SK-N-SH (cell line): ENCODE data around the gene DNAH11. TPM values are rescaled to one million over a fixed set of nuclear protein-coding genes. Genes with fewer than 3 reads are reported as not detected.

Experiments used
- CTCF ChIA-PET: fragments of 300-600, 350-600 bp; formaldehyde crosslinking; extraction: SDS; loops from one replicate; lab custom pipeline; 2021; lab: Yijun Ruan, JAX
- POLR2A ChIA-PET: fragments of 350-600 bp; sonication (Branson Sonifier 250); formaldehyde crosslinking; extraction: SDS; loops from one replicate; lab custom pipeline; 2020; ENCODE audit warnings: antibody characterized with exemption, inconsistent platforms; lab: Yijun Ruan, JAX
- DNase-seq: peaks from one replicate; pipeline ENCODE4 v3.0.0; 2012
- H2AFZ ChIP-seq: fragments of 200-600 bp; sonication (generic); 2 replicates; pipeline ENCODE4 v1.8.1; 2016; ENCODE audit warnings: antibody characterized with exemption, mild to moderate bottlenecking, low read depth
- H3F3A ChIP-seq: fragments of 200-600 bp; sonication (generic); replicated peaks from 2 replicates; pipeline ENCODE3; 2016; ENCODE audit warnings: antibody characterized with exemption, mild to moderate bottlenecking; ENCODE audit not compliant: insufficient read depth
- H3K27ac ChIP-seq, 2 experiments: fragments of 200-500 bp in 1 of 2; fragments of 200-600 bp in 1 of 2; sonication (Bioruptor generic) in 1 of 2; sonication (generic), shearing (Covaris generic) in 1 of 2; 2 replicates each; pipeline versions ENCODE4 v1.5.1 to v1.6.1; 2014 to 2016; ENCODE audit warnings: low read depth in 2 of 2, inconsistent platforms in 1 of 2, low read length in 1 of 2, mild to moderate bottlenecking in 1 of 2, mixed read lengths in 1 of 2
- H3K27me3 ChIP-seq: fragments of 200-600 bp; sonication (generic), shearing (Covaris generic); 2 replicates; pipeline ENCODE4 v1.6.1; 2016; ENCODE audit warnings: mixed run types; ENCODE audit not compliant: insufficient read depth
- H3K36me3 ChIP-seq, 2 experiments: fragments of 200-500 bp in 1 of 2; fragments of 200-600 bp in 1 of 2; sonication (Bioruptor generic) in 1 of 2; sonication (generic) in 1 of 2; replicated peaks in 1 of 2; 2 replicates each; pipeline versions ENCODE3 to v1.5.1; 2014 to 2016; ENCODE audit warnings: low read length in 1 of 2, mild to moderate bottlenecking in 1 of 2; ENCODE audit not compliant: insufficient read depth in 2 of 2, control insufficient read depth in 1 of 2
- H3K4me1 ChIP-seq, 2 experiments: fragments of 200-500 bp in 1 of 2; fragments of 200-600 bp in 1 of 2; sonication (Bioruptor generic) in 1 of 2; sonication (generic), shearing (Covaris generic) in 1 of 2; 2 replicates each; pipeline versions ENCODE4 v1.5.1 to v1.6.1; 2014 to 2016; ENCODE audit warnings: low read depth in 1 of 2, low read length in 1 of 2, mixed run types in 1 of 2; ENCODE audit not compliant: insufficient read depth in 2 of 2, control insufficient read depth in 1 of 2
- H3K4me2 ChIP-seq: fragments of 200-600 bp; sonication (generic), shearing (Covaris generic); 2 replicates; pipeline ENCODE4 v1.6.1; 2017; ENCODE audit warnings: mixed run types
- H3K4me3 ChIP-seq, 2 experiments: fragments of 200-500 bp in 1 of 2; fragments of 200-600 bp in 1 of 2; sonication (Bioruptor generic) in 1 of 2; sonication (generic), shearing (Covaris generic) in 1 of 2; 2 replicates each; pipeline versions ENCODE4 v1.5.1 to v1.8.1; 2014 to 2016; ENCODE audit warnings: low read depth in 2 of 2, inconsistent platforms in 1 of 2, low read length in 1 of 2, mild to moderate bottlenecking in 1 of 2, mixed read lengths in 1 of 2, moderate library complexity in 1 of 2
- H3K79me2 ChIP-seq: fragments of 200-600 bp; sonication (generic); 2 replicates; pipeline ENCODE4 v1.8.1; 2017; ENCODE audit warnings: mild to moderate bottlenecking; ENCODE audit not compliant: insufficient read depth
- H3K9ac ChIP-seq: fragments of 200-600 bp; sonication (generic); 2 replicates; pipeline ENCODE4 v1.6.1; 2017; ENCODE audit warnings: mixed run types
- H3K9me2 ChIP-seq: fragments of 200-600 bp; sonication (generic); 2 replicates; pipeline ENCODE4 v1.6.1; 2017; ENCODE audit warnings: mixed run types
- H3K9me3 ChIP-seq: fragments of 200-600 bp; sonication (generic); 2 replicates; pipeline ENCODE4 v1.6.1; 2017; ENCODE audit warnings: mixed run types, mild to moderate bottlenecking, moderate library complexity
- H4K20me1 ChIP-seq: fragments of 200-600 bp; sonication (generic); 2 replicates; pipeline ENCODE4 v1.6.1; 2017; ENCODE audit warnings: mild to moderate bottlenecking, mixed run types; ENCODE audit not compliant: insufficient read depth
- EP300 ChIP-seq, 2 experiments: IDR thresholded peaks; 2 replicates each; pipeline versions ENCODE4 v1.4.0 to v1.6.1; 2012; ENCODE audit warnings: borderline replicate concordance in 1 of 2, low read depth in 1 of 2, low read length in 1 of 2
- EZH2phosphoT487 ChIP-seq: fragments of 200-600 bp; sonication (generic); IDR thresholded peaks from 2 replicates; pipeline ENCODE4 v1.6.1; 2017; ENCODE audit warnings: low read depth, mixed run types, mild to moderate bottlenecking, antibody characterized with exemption, moderate library complexity, borderline replicate concordance
- FOSL2 ChIP-seq: IDR thresholded peaks from 2 replicates; pipeline ENCODE4 v1.4.0; 2012; ENCODE audit warnings: low read depth, mild to moderate bottlenecking, moderate library complexity, borderline replicate concordance
- FOXJ3 ChIP-seq: sonication (generic); formaldehyde crosslinking; IDR thresholded peaks from 2 replicates; pipeline ENCODE4 v1.5.1; 2020; ENCODE audit warnings: mild to moderate bottlenecking, missing genetic modification reagents
- JUND ChIP-seq: IDR thresholded peaks from 2 replicates; pipeline ENCODE4 v1.4.0; 2012
- RCOR1 ChIP-seq: fragments of 150-350 bp; IDR thresholded peaks from 2 replicates; pipeline ENCODE4 v1.6.1; 2017; ENCODE audit warnings: antibody characterized with exemption, low read length
- RFX5 ChIP-seq: IDR thresholded peaks from 2 replicates; pipeline ENCODE4 v1.6.1; 2012; ENCODE audit warnings: mild to moderate bottlenecking, improper control_type of control experiment, low read length
- RXRA ChIP-seq: IDR thresholded peaks from 2 replicates; pipeline ENCODE4 v1.4.0; 2012; ENCODE audit warnings: low read depth, mild to moderate bottlenecking, borderline replicate concordance
- TAF1 ChIP-seq: IDR thresholded peaks from 2 replicates; pipeline ENCODE4 v1.6.1; 2012; ENCODE audit warnings: low read depth, mild to moderate bottlenecking, low read length, moderate library complexity, borderline replicate concordance
- TCF12 ChIP-seq: IDR thresholded peaks from 2 replicates; pipeline ENCODE4 v1.4.0; 2012
- TEAD4 ChIP-seq: IDR thresholded peaks from 2 replicates; pipeline ENCODE4 v1.4.0; 2012; ENCODE audit warnings: mild to moderate bottlenecking, borderline replicate concordance; ENCODE audit not compliant: insufficient read depth
- WGBS: methylation state at CpG from one replicate; pipeline ENCODE4 v1.1.6; 2017; ENCODE audit warnings: low lambda C conversion rate; 5-methylcytosine and 5-hydroxymethylcytosine counted together
- polyA plus RNA-seq, 3 experiments: library from polyadenylated mRNA; depleted of rRNA; stranded (reverse); fragments of >200 nt; gene quantifications; 2 replicates each; pipeline ENCODE4 v1.2.3, GENCODE V29; 2012
- TF ChIP-seq, protein P1 (sequence below): IDR thresholded peaks from 2 replicates; pipeline ENCODE4 v1.4.0; 2012; ENCODE audit warnings: low read depth, borderline replicate concordance
- TF ChIP-seq, protein P2 (sequence below): fragments of 150-350 bp; IDR thresholded peaks from 2 replicates; pipeline ENCODE4 v1.6.1; 2017; ENCODE audit warnings: antibody characterized with exemption, low read length, low read depth, borderline replicate concordance
- TF ChIP-seq, protein P3 (sequence below): fragments of 150-350 bp; IDR thresholded peaks from 2 replicates; pipeline ENCODE4 v1.6.1; 2016; ENCODE audit warnings: mild to moderate bottlenecking, low read depth, low read length
- TF ChIP-seq, protein P4 (sequence below): fragments of 200-600 bp; sonication (generic); IDR thresholded peaks from 2 replicates; pipeline ENCODE4 v1.6.1; 2017; ENCODE audit warnings: antibody characterized with exemption, mild to moderate bottlenecking, moderate library complexity

Gene DNAH11
- polyA plus RNA-seq, 1 of the 3 experiments (the other 2 are of a cell fraction), result 0.77 TPM

DNA sequence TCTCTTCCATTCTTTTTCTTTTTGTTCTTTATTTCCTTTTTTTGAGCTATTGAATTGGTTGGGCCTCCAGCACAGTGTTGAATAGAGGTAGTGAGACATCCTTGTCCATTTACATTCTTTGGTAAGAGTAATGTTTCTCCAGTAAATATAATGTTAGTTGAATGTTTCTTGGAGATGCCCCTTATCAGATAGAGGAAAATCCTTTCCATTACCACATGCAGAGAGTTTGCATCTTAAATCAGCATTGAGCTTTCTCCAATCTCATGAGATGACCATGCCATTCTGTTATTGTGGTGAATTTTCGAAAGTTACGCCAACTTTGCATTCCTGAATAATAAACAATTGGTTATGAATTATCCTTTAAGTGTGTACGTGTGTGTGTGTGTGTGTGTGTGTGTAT, 127.7 kb downstream of the DNAH11 start:
- H3K27ac ChIP-seq, result no peak overlapping the region
- POLR2A ChIA-PET, result no interaction called here
- 15% methylated on average over 3 of the region's 3 CpGs for WGBS
- no peaks in the 10 kb centered on the region for H3K36me3 ChIP-seq
- no peak overlapping the region for H3K9ac ChIP-seq
- H3K4me3 ChIP-seq, result no peak overlapping the region
- no peaks in the 10 kb centered on the region for H4K20me1 ChIP-seq
- no peak for TF ChIP-seq FOXJ3 (CRISPR knock-in tag)
- TF ChIP-seq TEAD4, result no peak
- no peak for TF ChIP-seq RXRA
- no peak for TF ChIP-seq JUND
- TF ChIP-seq, protein P1, sequence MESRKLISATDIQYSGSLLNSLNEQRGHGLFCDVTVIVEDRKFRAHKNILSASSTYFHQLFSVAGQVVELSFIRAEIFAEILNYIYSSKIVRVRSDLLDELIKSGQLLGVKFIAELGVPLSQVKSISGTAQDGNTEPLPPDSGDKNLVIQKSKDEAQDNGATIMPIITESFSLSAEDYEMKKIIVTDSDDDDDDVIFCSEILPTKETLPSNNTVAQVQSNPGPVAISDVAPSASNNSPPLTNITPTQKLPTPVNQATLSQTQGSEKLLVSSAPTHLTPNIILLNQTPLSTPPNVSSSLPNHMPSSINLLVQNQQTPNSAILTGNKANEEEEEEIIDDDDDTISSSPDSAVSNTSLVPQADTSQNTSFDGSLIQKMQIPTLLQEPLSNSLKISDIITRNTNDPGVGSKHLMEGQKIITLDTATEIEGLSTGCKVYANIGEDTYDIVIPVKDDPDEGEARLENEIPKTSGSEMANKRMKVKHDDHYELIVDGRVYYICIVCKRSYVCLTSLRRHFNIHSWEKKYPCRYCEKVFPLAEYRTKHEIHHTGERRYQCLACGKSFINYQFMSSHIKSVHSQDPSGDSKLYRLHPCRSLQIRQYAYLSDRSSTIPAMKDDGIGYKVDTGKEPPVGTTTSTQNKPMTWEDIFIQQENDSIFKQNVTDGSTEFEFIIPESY, result no peak
- no peak for TF ChIP-seq TCF12
- TF ChIP-seq EZH2phosphoT487, result no peak
- no peak for TF ChIP-seq TAF1
- TF ChIP-seq, protein P2, sequence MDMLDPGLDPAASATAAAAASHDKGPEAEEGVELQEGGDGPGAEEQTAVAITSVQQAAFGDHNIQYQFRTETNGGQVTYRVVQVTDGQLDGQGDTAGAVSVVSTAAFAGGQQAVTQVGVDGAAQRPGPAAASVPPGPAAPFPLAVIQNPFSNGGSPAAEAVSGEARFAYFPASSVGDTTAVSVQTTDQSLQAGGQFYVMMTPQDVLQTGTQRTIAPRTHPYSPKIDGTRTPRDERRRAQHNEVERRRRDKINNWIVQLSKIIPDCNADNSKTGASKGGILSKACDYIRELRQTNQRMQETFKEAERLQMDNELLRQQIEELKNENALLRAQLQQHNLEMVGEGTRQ, result no peak
- TF ChIP-seq RCOR1, result no peak
- no peak for TF ChIP-seq EP300 (IDR thresholded peaks at IDR 0.05; ENCODE audit: borderline replicate concordance in 1 of 2, low read depth in 1 of 2, low read length in 1 of 2)
- TF ChIP-seq, protein P3, sequence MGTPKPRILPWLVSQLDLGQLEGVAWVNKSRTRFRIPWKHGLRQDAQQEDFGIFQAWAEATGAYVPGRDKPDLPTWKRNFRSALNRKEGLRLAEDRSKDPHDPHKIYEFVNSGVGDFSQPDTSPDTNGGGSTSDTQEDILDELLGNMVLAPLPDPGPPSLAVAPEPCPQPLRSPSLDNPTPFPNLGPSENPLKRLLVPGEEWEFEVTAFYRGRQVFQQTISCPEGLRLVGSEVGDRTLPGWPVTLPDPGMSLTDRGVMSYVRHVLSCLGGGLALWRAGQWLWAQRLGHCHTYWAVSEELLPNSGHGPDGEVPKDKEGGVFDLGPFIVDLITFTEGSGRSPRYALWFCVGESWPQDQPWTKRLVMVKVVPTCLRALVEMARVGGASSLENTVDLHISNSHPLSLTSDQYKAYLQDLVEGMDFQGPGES, result no peak
- no peak for TF ChIP-seq FOSL2
- TF ChIP-seq RFX5, result no peak
- TF ChIP-seq, protein P4, sequence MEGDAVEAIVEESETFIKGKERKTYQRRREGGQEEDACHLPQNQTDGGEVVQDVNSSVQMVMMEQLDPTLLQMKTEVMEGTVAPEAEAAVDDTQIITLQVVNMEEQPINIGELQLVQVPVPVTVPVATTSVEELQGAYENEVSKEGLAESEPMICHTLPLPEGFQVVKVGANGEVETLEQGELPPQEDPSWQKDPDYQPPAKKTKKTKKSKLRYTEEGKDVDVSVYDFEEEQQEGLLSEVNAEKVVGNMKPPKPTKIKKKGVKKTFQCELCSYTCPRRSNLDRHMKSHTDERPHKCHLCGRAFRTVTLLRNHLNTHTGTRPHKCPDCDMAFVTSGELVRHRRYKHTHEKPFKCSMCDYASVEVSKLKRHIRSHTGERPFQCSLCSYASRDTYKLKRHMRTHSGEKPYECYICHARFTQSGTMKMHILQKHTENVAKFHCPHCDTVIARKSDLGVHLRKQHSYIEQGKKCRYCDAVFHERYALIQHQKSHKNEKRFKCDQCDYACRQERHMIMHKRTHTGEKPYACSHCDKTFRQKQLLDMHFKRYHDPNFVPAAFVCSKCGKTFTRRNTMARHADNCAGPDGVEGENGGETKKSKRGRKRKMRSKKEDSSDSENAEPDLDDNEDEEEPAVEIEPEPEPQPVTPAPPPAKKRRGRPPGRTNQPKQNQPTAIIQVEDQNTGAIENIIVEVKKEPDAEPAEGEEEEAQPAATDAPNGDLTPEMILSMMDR, result no peak
- TF ChIP-seq, all 33 proteins: peak for 0
- no peaks in the 10 kb centered on the region for H3F3A ChIP-seq
- H3K9me3 ChIP-seq, result no peaks in the 10 kb centered on the region
- no peaks in the 10 kb centered on the region for H3K4me1 ChIP-seq
- H3K4me2 ChIP-seq, result no peak overlapping the region
- CTCF ChIA-PET, result interaction anchor here (1.4 kb wide), 1 partner anchor 26 kb away, joined by 4 read pairs; no protein-coding TSS in a partner anchor
- no peaks in the 10 kb centered on the region for H3K9me2 ChIP-seq
- no peaks in the 10 kb centered on the region for H3K27me3 ChIP-seq
- H2AFZ ChIP-seq, result no peak overlapping the region
- no peaks in the 10 kb centered on the region for H3K79me2 ChIP-seq
- no peak for DNase-seq
